ENCODE data around the gene TTC39A. TPM values are rescaled to one million over a fixed set of nuclear protein-coding genes. Genes with fewer than 3 reads are reported as not detected.

The TTC39A gene
- total RNA-seq, 2 donors from 2014 or later, result 12.8 to 20.7 TPM

- Mint-ChIP-seq H3K9me3 (no peaks in the 10 kb centered on the region), H3K27me3 (ENCODE audit: insufficient read depth) (no peaks in the 10 kb centered on the region), H3K27ac (no peak overlapping the region), H3K36me3 (ENCODE audit: low read depth) (peaks cover 25% of the 10 kb centered on the region), H3K4me1 (peaks cover 9% of the 10 kb centered on the region), H3K4me3 (no peak overlapping the region)
- no peak overlapping the region for H3K4me3 ChIP-seq (ENCODE audit: low read length)
- H3K9ac ChIP-seq (ENCODE audit: extremely low read depth, low read length, poor library complexity, severe bottlenecking), result no peak overlapping the region
- WGBS, 2 experiments (ENCODE audit: insufficient coverage in 1 of 2, insufficient read length in 1 of 2), result 90 to 100% methylated on average over 1 of the region's 1 CpG
- H3K36me3 ChIP-seq (ENCODE audit: control insufficient read depth, insufficient read depth, low read length), result peaks cover 11% of the 10 kb centered on the region
- no peaks in the 10 kb centered on the region for H3K4me1 ChIP-seq (ENCODE audit: control insufficient read depth, insufficient read depth, low read length)
- no peak for TF ChIP-seq CTCF (conservative IDR thresholded peaks at IDR 0.05)
- H3K27ac ChIP-seq (ENCODE audit: low read depth, low read length), result no peak overlapping the region
- H3K27me3 ChIP-seq (ENCODE audit: control insufficient read depth, insufficient read depth, low read length, poor library complexity, severe bottlenecking), result no peaks in the 10 kb centered on the region
- H3K9me3 ChIP-seq (ENCODE audit: control insufficient read depth, low read length), result no peaks in the 10 kb centered on the region
- DNase-seq, result no peak
These were observed 82.9 kb downstream of the TTC39A start for GRCh38 chr1:51247499-51247898.

GRCh38 chr1:51247022-51247421 is 83.3 kb downstream of the TTC39A start:
- no peak overlapping the region for H3K9ac ChIP-seq (ENCODE audit: extremely low read depth, low read length, poor library complexity, severe bottlenecking)
- H3K4me1 Mint-ChIP-seq, result peaks cover 9% of the 10 kb centered on the region
- H3K4me3 Mint-ChIP-seq, result no peak overlapping the region
- peaks cover 11% of the 10 kb centered on the region for H3K36me3 ChIP-seq (ENCODE audit: control insufficient read depth, insufficient read depth, low read length)
- H3K4me3 ChIP-seq (ENCODE audit: low read length), result no peak overlapping the region
- no peaks in the 10 kb centered on the region for H3K9me3 Mint-ChIP-seq
- H3K36me3 Mint-ChIP-seq (ENCODE audit: low read depth), result peaks cover 23% of the 10 kb centered on the region
- 93 to 100% methylated on average over 2 of the region's 2 CpGs for WGBS, 2 experiments (ENCODE audit: insufficient coverage in 1 of 2, insufficient read length in 1 of 2)
- H3K27me3 Mint-ChIP-seq (ENCODE audit: insufficient read depth), result no peaks in the 10 kb centered on the region
- no peak for DNase-seq
- no peaks in the 10 kb centered on the region for H3K4me1 ChIP-seq (ENCODE audit: control insufficient read depth, insufficient read depth, low read length)
- no peak overlapping the region for H3K27ac ChIP-seq (ENCODE audit: low read depth, low read length)
- no peak for TF ChIP-seq CTCF (conservative IDR thresholded peaks at IDR 0.05)
- no peaks in the 10 kb centered on the region for H3K9me3 ChIP-seq (ENCODE audit: control insufficient read depth, low read length)
- no peak overlapping the region for H3K27ac Mint-ChIP-seq
- no peaks in the 10 kb centered on the region for H3K27me3 ChIP-seq (ENCODE audit: control insufficient read depth, insufficient read depth, low read length, poor library complexity, severe bottlenecking)

- Histone ChIP-seq H3K27ac (ENCODE audit: low read depth, low read length) (no peak overlapping the region), H3K9ac (ENCODE audit: extremely low read depth, low read length, poor library complexity, severe bottlenecking) (no peak overlapping the region), H3K4me1 (ENCODE audit: control insufficient read depth, insufficient read depth, low read length) (no peaks in the 10 kb centered on the region), H3K4me3 (ENCODE audit: low read length) (no peak overlapping the region), H3K27me3 (ENCODE audit: control insufficient read depth, insufficient read depth, low read length, poor library complexity, severe bottlenecking) (no peaks in the 10 kb centered on the region), H3K36me3 (ENCODE audit: control insufficient read depth, insufficient read depth, low read length) (peaks cover 11% of the 10 kb centered on the region), H3K9me3 (ENCODE audit: control insufficient read depth, low read length) (no peaks in the 10 kb centered on the region)
- Mint-ChIP-seq H3K27ac (no peak overlapping the region), H3K9me3 (no peaks in the 10 kb centered on the region), H3K27me3 (ENCODE audit: insufficient read depth) (no peaks in the 10 kb centered on the region), H3K4me1 (peaks cover 18% of the 10 kb centered on the region), H3K4me3 (no peak overlapping the region), H3K36me3 (ENCODE audit: low read depth) (peaks cover 25% of the 10 kb centered on the region)
- 96% methylated on average over 4 of the region's 4 CpGs; no CpG with 5 or more reads in 1 of the 2 experiments for WGBS, 2 experiments (ENCODE audit: insufficient coverage in 1 of 2, insufficient read length in 1 of 2)
- TF ChIP-seq CTCF (conservative IDR thresholded peaks at IDR 0.05), result no peak
- DNase-seq, result peak; percentile 30
These were observed 87.8 kb downstream of the TTC39A start for GRCh38 chr1:51242546-51242945.
